PC-3 (cell line): ENCODE data around the gene NREP. TPM values are rescaled to one million over a fixed set of nuclear protein-coding genes. Genes with fewer than 3 reads are reported as not detected.

Experiments used
- ATAC-seq: fragments of 200-7000 bp; cut with Tn5 transposase; 2 replicates; pipeline ENCODE4 v1.9.1; 2020; ENCODE audit warnings: mild to moderate bottlenecking, moderate library complexity
- BruUV-seq: library from RNA; stranded (reverse); fragments of 400-500 nt; replicated peaks from 2 replicates; lab custom pipeline; 2021; lab: Mats Ljungman, UMichigan
- CTCF ChIA-PET: fragments of 300-600 bp; sonication (Branson Sonifier 250); formaldehyde crosslinking; loops from one replicate; lab custom pipeline; 2022; ENCODE audit warnings: antibody characterized with exemption; lab: Charles Lee
- POLR2A ChIA-PET: fragments of 300-600 bp; sonication (Branson Sonifier 250); formaldehyde crosslinking; loops from one replicate; lab custom pipeline; 2022; ENCODE audit warnings: antibody characterized with exemption; ENCODE audit not compliant: unreplicated experiment; lab: Charles Lee
- DNase-seq: peaks from one replicate; pipeline ENCODE4 v3.0.0-alpha.2; 2015
- H2AFZ ChIP-seq: fragments of 300-600 bp; sonication (generic); 2 replicates; pipeline ENCODE4 v1.6.0; 2016; ENCODE audit warnings: antibody characterized with exemption, low read length
- H3F3A ChIP-seq: fragments of 300-600 bp; sonication (generic); one replicate; pipeline ENCODE4 v1.6.0; 2017; ENCODE audit warnings: antibody characterized with exemption, low read length, control low read depth, mild to moderate bottlenecking; ENCODE audit not compliant: unreplicated experiment
- H3K27ac ChIP-seq: fragments of 300-600 bp; sonication (generic); 2 replicates; pipeline ENCODE4 v1.5.1; 2016; ENCODE audit warnings: mild to moderate bottlenecking, low read length
- H3K27me3 ChIP-seq: fragments of 300-600 bp; sonication (generic); 2 replicates; pipeline ENCODE4 v1.6.1; 2016; ENCODE audit warnings: low read length, mixed read lengths
- H3K36me3 ChIP-seq: fragments of 300-600 bp; sonication (generic); 2 replicates; pipeline ENCODE4 v1.6.1; 2016; ENCODE audit warnings: low read depth, mixed run types, low read length, mixed read lengths
- H3K4me1 ChIP-seq: fragments of 300-600 bp; sonication (generic); 2 replicates; pipeline ENCODE4 v1.5.1; 2016; ENCODE audit warnings: low read length; ENCODE audit not compliant: insufficient read depth
- H3K4me2 ChIP-seq: fragments of 300-600 bp; sonication (generic); 2 replicates; pipeline ENCODE4 v1.6.0; 2016; ENCODE audit warnings: low read length
- H3K4me3 ChIP-seq: fragments of 300-600 bp; sonication (generic); 2 replicates; pipeline ENCODE4 v1.5.1; 2016; ENCODE audit warnings: mild to moderate bottlenecking, low read length, mixed read lengths
- H3K79me2 ChIP-seq: fragments of 300-600 bp; sonication (generic); 2 replicates; pipeline ENCODE4 v1.6.1; 2017; ENCODE audit warnings: low read length, mixed read lengths
- H3K9ac ChIP-seq: fragments of 300-600 bp; sonication (generic); 2 replicates; pipeline ENCODE4 v1.6.0; 2016; ENCODE audit warnings: mild to moderate bottlenecking, low read length
- H3K9me2 ChIP-seq: fragments of 300-600 bp; sonication (generic); replicated peaks from 2 replicates; pipeline ENCODE4 v1.6.1; 2016; ENCODE audit warnings: mixed run types, low read length, mixed read lengths
- H3K9me3 ChIP-seq: fragments of 300-600 bp; sonication (generic); 2 replicates; pipeline ENCODE4 v1.6.1; 2016; ENCODE audit warnings: low read length, mixed read lengths
- H4K20me1 ChIP-seq: fragments of 300-600 bp; sonication (generic); 2 replicates; pipeline ENCODE4 v1.6.1; 2016; ENCODE audit warnings: low read length, mixed read lengths
- EZH2 ChIP-seq: fragments of 300-600 bp; sonication (generic); IDR thresholded peaks from one replicate; pipeline ENCODE4 v1.6.1; 2017; ENCODE audit warnings: antibody characterized with exemption, mild to moderate bottlenecking, low read length; ENCODE audit not compliant: unreplicated experiment
- EZH2phosphoT487 ChIP-seq: fragments of 300-600 bp; sonication (generic); IDR thresholded peaks from 2 replicates; pipeline ENCODE4 v1.6.1; 2018; ENCODE audit warnings: mild to moderate bottlenecking, antibody characterized with exemption, low read length, borderline replicate concordance
- intact Hi-C: fragments of 100-400 bp; cut with micrococcal nuclease; formaldehyde crosslinking; loops from 2 replicates; pipeline ENCODE4 v1.9.0; 2023
- total RNA-seq: library from RNA; depleted of rRNA; stranded (reverse); fragments of >200 nt; gene quantifications from 2 replicates; pipeline ENCODE4 v1.2.3, GENCODE V29; 2014
- TF ChIP-seq, protein P1 (sequence below): fragments of 300-600 bp; sonication (generic); conservative IDR thresholded peaks from 2 replicates; pipeline ENCODE4 v1.5.1; 2017; ENCODE audit warnings: antibody characterized with exemption, low read depth, mild to moderate bottlenecking, low read length

The NREP gene
- total RNA-seq, 1 experiment from 2014 or later: 22.6 TPM

- TF ChIP-seq EZH2: no peak
- TF ChIP-seq, protein P1, sequence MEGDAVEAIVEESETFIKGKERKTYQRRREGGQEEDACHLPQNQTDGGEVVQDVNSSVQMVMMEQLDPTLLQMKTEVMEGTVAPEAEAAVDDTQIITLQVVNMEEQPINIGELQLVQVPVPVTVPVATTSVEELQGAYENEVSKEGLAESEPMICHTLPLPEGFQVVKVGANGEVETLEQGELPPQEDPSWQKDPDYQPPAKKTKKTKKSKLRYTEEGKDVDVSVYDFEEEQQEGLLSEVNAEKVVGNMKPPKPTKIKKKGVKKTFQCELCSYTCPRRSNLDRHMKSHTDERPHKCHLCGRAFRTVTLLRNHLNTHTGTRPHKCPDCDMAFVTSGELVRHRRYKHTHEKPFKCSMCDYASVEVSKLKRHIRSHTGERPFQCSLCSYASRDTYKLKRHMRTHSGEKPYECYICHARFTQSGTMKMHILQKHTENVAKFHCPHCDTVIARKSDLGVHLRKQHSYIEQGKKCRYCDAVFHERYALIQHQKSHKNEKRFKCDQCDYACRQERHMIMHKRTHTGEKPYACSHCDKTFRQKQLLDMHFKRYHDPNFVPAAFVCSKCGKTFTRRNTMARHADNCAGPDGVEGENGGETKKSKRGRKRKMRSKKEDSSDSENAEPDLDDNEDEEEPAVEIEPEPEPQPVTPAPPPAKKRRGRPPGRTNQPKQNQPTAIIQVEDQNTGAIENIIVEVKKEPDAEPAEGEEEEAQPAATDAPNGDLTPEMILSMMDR: no peak
- TF ChIP-seq EZH2phosphoT487: no peak
Observed at GRCh38 chr5:111775224-111775623, 18.2 kb upstream of the NREP start.

GRCh38 chr5:111774525-111774924 lies 17.5 kb upstream of the NREP start:
- Histone ChIP-seq H3F3A (no peaks in the 10 kb centered on the region), H4K20me1 (no peaks in the 10 kb centered on the region), H3K27ac (no peak overlapping the region), H3K4me2 (peak overlapping the region; percentile 43), H3K4me1 (peaks cover 13% of the 10 kb centered on the region), H3K9me2 (no peaks in the 10 kb centered on the region), H3K9me3 (no peaks in the 10 kb centered on the region), H3K9ac (no peak overlapping the region), H2AFZ (0 out of 2 replicates have a peak overlapping the region, but pooled peaks have one; percentile 48), H3K36me3 (no peaks in the 10 kb centered on the region), H3K27me3 (no peaks in the 10 kb centered on the region), H3K79me2 (no peaks in the 10 kb centered on the region), H3K4me3 (no peak overlapping the region)
- ATAC-seq: peak; percentile 59
- CTCF ChIA-PET: no interaction called here
- POLR2A ChIA-PET: no interaction called here
- no TSS peak for BruUV-seq
- no peak for TF ChIP-seq EZH2
- TF ChIP-seq, protein P1: no peak
- no peak for TF ChIP-seq EZH2phosphoT487
- peak; percentile 84 for DNase-seq
- intact Hi-C loops: no loop called here

More at GRCh38 chr5:111775224-111775623, 18.2 kb upstream of the NREP start:
- Histone ChIP-seq H3F3A (no peaks in the 10 kb centered on the region), H3K27me3 (no peaks in the 10 kb centered on the region), H3K36me3 (no peaks in the 10 kb centered on the region), H3K4me2 (peak overlapping the region; percentile 43; the same call in 1 of the 2 replicates), H3K9me3 (no peaks in the 10 kb centered on the region), H4K20me1 (no peaks in the 10 kb centered on the region), H3K9ac (no peak overlapping the region), H3K27ac (no peak overlapping the region), H2AFZ (no peak overlapping the region), H3K4me1 (peaks cover 13% of the 10 kb centered on the region), H3K79me2 (no peaks in the 10 kb centered on the region), H3K9me2 (no peaks in the 10 kb centered on the region), H3K4me3 (no peak overlapping the region)
- DNase-seq (no peak), ATAC-seq (no peak)
- CTCF ChIA-PET: no interaction called here
- BruUV-seq: no TSS peak
- intact Hi-C loops: no loop called here
- POLR2A ChIA-PET: no interaction called here

DNA sequence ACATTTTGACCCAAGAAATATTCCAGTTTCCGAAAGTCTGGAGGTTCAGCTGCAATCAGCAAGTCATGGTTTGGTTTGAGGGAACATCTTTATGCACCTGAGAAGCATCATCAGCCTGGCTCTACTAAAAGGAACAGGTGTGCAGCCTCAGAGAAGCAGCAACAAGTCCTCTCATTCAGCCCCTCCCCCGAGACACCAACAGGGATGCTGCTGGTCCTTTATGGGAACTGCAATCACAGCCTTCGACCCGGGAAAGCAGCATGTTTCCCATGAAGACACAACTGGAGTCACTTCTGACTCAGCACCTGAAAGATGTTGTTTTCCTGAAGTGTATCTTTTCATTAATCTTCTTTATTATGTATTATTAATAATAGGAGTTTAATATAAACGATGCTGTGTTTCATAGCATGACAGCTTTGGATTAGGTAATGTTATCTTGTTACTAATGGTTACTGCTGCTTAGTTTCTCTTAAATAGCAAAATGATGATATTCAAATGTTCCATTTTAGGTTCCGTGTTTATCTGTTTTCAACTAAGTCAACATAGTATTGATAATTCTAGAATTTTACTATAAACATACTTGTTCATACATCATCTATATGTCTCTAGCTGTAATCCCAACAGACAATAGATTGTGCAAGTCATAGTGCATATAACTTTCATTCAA lies 15.6 kb upstream of the NREP start:
- Histone ChIP-seq H3K4me3 (no peak overlapping the region), H2AFZ (no peak overlapping the region), H3K9me3 (no peaks in the 10 kb centered on the region), H3K4me1 (peaks cover 13% of the 10 kb centered on the region), H3K27me3 (no peaks in the 10 kb centered on the region), H3F3A (no peaks in the 10 kb centered on the region), H3K27ac (no peak overlapping the region), H3K9me2 (no peaks in the 10 kb centered on the region), H3K79me2 (no peaks in the 10 kb centered on the region), H3K36me3 (no peaks in the 10 kb centered on the region), H3K4me2 (no peak overlapping the region), H4K20me1 (no peaks in the 10 kb centered on the region), H3K9ac (no peak overlapping the region)
- ChIA-PET CTCF (no interaction called here), POLR2A (no interaction called here)
- intact Hi-C loops: no loop called here
- ATAC-seq (peak; percentile 33; the same call in 1 of the 2 replicates), DNase-seq (peak; percentile 40)
- BruUV-seq: no TSS peak
- TF ChIP-seq EZH2phosphoT487 (no peak), EZH2 (no peak)
- TF ChIP-seq, protein P1: no peak
